ENCODE data around the gene PAK4. TPM values are rescaled to one million over a fixed set of nuclear protein-coding genes. Genes with fewer than 3 reads are reported as not detected.
"Not testable (repeated sequence)": the region's sequence is repeated elsewhere in the genome, so short reads cannot be mapped to it uniquely, and the experiment has no call there.

Gene PAK4
- total RNA-seq, 2 experiments from 2014 or later, result 9.8 to 11.5 TPM

GRCh38 chr19:39139305-39139874 is 13.8 kb downstream of the PAK4 start:
- DNase-seq (no peak), ATAC-seq (no peak)
- Mint-ChIP-seq H3K36me3 (ENCODE audit: low read depth) (no peaks in the 10 kb centered on the region), H3K27me3 (no peaks in the 10 kb centered on the region), H3K4me3 (no peak overlapping the region), H3K9me3 (no peaks in the 10 kb centered on the region), H3K4me1 (ENCODE audit: low read depth) (peaks cover 4% of the 10 kb centered on the region), H3K27ac (no peak overlapping the region)
- TF ChIP-seq, protein P1, sequence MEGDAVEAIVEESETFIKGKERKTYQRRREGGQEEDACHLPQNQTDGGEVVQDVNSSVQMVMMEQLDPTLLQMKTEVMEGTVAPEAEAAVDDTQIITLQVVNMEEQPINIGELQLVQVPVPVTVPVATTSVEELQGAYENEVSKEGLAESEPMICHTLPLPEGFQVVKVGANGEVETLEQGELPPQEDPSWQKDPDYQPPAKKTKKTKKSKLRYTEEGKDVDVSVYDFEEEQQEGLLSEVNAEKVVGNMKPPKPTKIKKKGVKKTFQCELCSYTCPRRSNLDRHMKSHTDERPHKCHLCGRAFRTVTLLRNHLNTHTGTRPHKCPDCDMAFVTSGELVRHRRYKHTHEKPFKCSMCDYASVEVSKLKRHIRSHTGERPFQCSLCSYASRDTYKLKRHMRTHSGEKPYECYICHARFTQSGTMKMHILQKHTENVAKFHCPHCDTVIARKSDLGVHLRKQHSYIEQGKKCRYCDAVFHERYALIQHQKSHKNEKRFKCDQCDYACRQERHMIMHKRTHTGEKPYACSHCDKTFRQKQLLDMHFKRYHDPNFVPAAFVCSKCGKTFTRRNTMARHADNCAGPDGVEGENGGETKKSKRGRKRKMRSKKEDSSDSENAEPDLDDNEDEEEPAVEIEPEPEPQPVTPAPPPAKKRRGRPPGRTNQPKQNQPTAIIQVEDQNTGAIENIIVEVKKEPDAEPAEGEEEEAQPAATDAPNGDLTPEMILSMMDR (IDR thresholded peaks at IDR 0.05), result no peak
- intact Hi-C loops (cut with micrococcal nuclease), result no loop called here
- ChIA-PET POLR2A (no interaction called here), CTCF (interaction anchor here (1.9 kb wide), 1 partner anchor 17 kb away, joined by 6 read pairs; no protein-coding TSS in a partner anchor)

GRCh38 chr19:39139971-39140453 is 14.4 kb downstream of the PAK4 start:
- ATAC-seq, result no peak
- no peaks in the 10 kb centered on the region for H3K36me3 Mint-ChIP-seq (ENCODE audit: low read depth)
- TF ChIP-seq, protein P1 (IDR thresholded peaks at IDR 0.05), result no peak
- no peak overlapping the region for H3K27ac Mint-ChIP-seq
- no peaks in the 10 kb centered on the region for H3K9me3 Mint-ChIP-seq
- H3K4me3 Mint-ChIP-seq, result no peak overlapping the region
- ChIA-PET POLR2A (no interaction called here), CTCF (no interaction called here)
- H3K27me3 Mint-ChIP-seq, result no peaks in the 10 kb centered on the region
- H3K4me1 Mint-ChIP-seq (ENCODE audit: low read depth), result peaks cover 6% of the 10 kb centered on the region
- intact Hi-C loops (cut with micrococcal nuclease), result no loop called here
- DNase-seq, result no peak

DNA sequence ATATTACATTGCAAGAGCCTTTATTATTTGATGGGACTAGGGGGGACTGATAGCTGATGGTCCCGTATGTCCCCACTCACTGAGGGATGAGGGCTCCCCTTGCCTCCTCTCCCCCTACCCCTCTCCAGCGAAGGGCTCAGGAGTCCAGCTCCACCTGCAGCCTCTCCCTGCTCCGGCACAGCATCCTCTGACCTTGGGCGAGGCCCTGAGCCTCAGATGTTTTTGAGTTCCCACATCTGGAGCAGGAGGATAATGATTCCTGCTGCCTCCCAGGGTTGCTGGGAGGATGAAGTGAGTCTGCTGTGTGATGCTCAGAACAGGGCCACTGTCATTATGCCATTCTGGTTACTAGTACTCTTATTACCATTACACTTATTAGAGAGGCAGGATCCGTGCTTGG is 15.0 kb downstream of the PAK4 start:
- POLR2A ChIA-PET, result no interaction called here
- no peak overlapping the region for H3K4me3 Mint-ChIP-seq
- H3K27me3 Mint-ChIP-seq, result no peaks in the 10 kb centered on the region
- CTCF ChIA-PET, result no interaction called here
- no peak overlapping the region for H3K27ac Mint-ChIP-seq
- H3K4me1 Mint-ChIP-seq (ENCODE audit: low read depth), result peaks cover 6% of the 10 kb centered on the region
- no peaks in the 10 kb centered on the region for H3K36me3 Mint-ChIP-seq (ENCODE audit: low read depth)
- TF ChIP-seq, protein P1 (IDR thresholded peaks at IDR 0.05), result no peak
- ATAC-seq (no peak), DNase-seq (no peak)
- intact Hi-C loops (cut with micrococcal nuclease), result no loop called here
- no peaks in the 10 kb centered on the region for H3K9me3 Mint-ChIP-seq

DNA sequence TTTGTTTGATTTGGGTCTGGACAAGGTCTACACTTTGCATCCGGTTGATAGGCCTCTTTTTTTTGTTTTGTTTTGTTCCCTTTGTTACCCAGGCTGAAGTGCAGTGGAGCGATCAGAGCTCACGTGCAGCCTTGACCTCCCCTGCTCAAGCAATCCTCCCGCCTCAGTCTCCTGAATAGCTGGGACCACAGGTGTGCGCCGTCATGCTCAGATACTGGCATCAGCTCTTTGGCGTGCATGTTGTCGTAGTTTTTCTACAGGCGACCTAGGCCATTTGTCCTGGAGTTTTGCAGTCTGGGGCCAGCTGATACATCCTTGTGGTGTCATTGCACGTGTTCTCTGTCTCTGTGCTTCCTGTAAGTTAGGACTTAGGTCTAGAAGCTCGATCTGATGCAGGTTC is 16.3 kb downstream of the PAK4 start:
- CTCF ChIA-PET, result no interaction called here

GRCh38 chr19:39142630-39143029 is 17.0 kb downstream of the PAK4 start:
- DNase-seq (no peak), ATAC-seq (no peak)
- CTCF ChIA-PET, result no interaction called here
- TF ChIP-seq, protein P1 (IDR thresholded peaks at IDR 0.05), result no peak
- Mint-ChIP-seq H3K4me3 (no peak overlapping the region), H3K9me3 (no peaks in the 10 kb centered on the region), H3K4me1 (ENCODE audit: low read depth) (peaks cover 10% of the 10 kb centered on the region), H3K36me3 (ENCODE audit: low read depth) (peaks cover 1% of the 10 kb centered on the region), H3K27me3 (no peaks in the 10 kb centered on the region), H3K27ac (no peak overlapping the region)
- POLR2A ChIA-PET, result no interaction called here
- intact Hi-C loops (cut with micrococcal nuclease), result no loop called here

More for the DNA sequence above, 16.3 kb downstream of the PAK4 start:
- TF ChIP-seq, protein P1 (IDR thresholded peaks at IDR 0.05), result no peak
- DNase-seq (no peak), ATAC-seq (no peak)
- H3K4me1 Mint-ChIP-seq (ENCODE audit: low read depth), result peaks cover 8% of the 10 kb centered on the region
- no peaks in the 10 kb centered on the region for H3K27me3 Mint-ChIP-seq
- H3K4me3 Mint-ChIP-seq, result no peak overlapping the region
- H3K9me3 Mint-ChIP-seq, result no peaks in the 10 kb centered on the region
- intact Hi-C loops (cut with micrococcal nuclease), result no loop called here
- no peaks in the 10 kb centered on the region for H3K36me3 Mint-ChIP-seq (ENCODE audit: low read depth)
- H3K27ac Mint-ChIP-seq, result no peak overlapping the region
- POLR2A ChIA-PET, result no interaction called here

- H3K4me1 Mint-ChIP-seq (ENCODE audit: low read depth); H3K27me3 Mint-ChIP-seq; intact Hi-C loops (cut with micrococcal nuclease); H3K9me3 Mint-ChIP-seq; H3K36me3 Mint-ChIP-seq (ENCODE audit: low read depth); H3K27ac Mint-ChIP-seq; ATAC-seq; CTCF ChIA-PET; DNase-seq; H3K4me3 Mint-ChIP-seq: not testable (repeated sequence)
- POLR2A ChIA-PET, result interaction anchor here (1.2 kb wide), 1 partner anchor 11 kb away, joined by 4 read pairs; no protein-coding TSS in a partner anchor
Observed at GRCh38 chr19:39143757-39144289, 18.2 kb downstream of the PAK4 start.

Data from activated CD8-positive, alpha-beta T cell treated with anti-CD3 and anti-CD28 coated beads for 36 hours (primary cell).